Measurements from ENCODE around the gene PRAMEF10.
"Not testable (repeated sequence)": the region's sequence is repeated elsewhere in the genome, so short reads cannot be mapped to it uniquely, and the experiment has no call there.

- TF ChIP-seq E2F4 (CRISPR knock-in tag; IDR thresholded peaks at IDR 0.05; ENCODE audit: low read depth); SP2 (IDR thresholded peaks at IDR 0.05; ENCODE audit: extremely low read depth, low read depth, low read length, poor library complexity, severe bottlenecking): not testable (repeated sequence)
These were observed 41.3 kb downstream of the PRAMEF10 start, which contains the start of gene PRAMEF2 for GRCh38 chr1:12856786-12857185.

Measured in K562 (cell line).